LNCAP (cell line): ENCODE results near the gene SELENOO.

Experiments used
- TF ChIP-seq, protein P1 (sequence below): fragments of 450-650 bp; IDR thresholded peaks from 2 replicates; pipeline ENCODE4 v1.5.1; 2017; ENCODE audit warnings: mild to moderate bottlenecking

Gene SELENOO

DNA sequence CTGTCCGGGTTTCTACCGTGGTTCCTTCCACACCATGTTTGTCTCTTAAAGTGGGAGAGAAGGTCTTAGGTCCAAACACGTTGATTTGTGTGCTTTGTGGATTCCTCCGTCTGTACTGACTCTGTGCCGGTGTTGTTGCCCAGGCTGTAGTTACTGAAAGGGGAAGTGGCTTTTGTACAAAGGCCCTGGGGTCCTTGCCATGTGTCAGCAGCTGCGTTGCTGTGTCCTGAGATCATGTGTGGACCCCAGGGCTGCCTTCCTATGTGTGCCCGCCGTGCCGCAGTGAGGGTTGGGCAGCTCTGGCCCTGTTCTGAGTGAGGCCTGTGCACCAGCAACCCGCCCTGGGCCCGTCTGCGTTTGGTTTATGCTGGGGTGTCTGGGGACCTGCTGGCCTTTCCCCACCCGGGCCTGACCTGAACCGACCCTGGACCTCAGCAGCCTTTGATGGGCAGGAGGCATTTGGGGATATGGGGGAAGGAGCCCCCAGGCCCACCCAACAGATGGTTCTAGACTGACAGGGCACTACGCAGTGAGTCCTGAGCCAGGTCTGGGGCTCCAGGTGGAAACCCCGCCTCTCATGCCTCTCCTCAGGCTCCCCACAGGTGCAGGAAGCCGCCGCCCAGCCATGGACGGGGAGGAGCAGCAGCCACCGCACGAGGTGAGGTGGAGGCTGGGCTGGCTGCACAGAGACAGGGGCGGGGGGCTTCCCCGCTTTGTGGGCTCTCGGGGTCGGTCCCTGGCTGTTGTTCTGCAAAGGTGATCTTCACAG lies 8.2 kb upstream of the SELENOO start:
- TF ChIP-seq, protein P1, sequence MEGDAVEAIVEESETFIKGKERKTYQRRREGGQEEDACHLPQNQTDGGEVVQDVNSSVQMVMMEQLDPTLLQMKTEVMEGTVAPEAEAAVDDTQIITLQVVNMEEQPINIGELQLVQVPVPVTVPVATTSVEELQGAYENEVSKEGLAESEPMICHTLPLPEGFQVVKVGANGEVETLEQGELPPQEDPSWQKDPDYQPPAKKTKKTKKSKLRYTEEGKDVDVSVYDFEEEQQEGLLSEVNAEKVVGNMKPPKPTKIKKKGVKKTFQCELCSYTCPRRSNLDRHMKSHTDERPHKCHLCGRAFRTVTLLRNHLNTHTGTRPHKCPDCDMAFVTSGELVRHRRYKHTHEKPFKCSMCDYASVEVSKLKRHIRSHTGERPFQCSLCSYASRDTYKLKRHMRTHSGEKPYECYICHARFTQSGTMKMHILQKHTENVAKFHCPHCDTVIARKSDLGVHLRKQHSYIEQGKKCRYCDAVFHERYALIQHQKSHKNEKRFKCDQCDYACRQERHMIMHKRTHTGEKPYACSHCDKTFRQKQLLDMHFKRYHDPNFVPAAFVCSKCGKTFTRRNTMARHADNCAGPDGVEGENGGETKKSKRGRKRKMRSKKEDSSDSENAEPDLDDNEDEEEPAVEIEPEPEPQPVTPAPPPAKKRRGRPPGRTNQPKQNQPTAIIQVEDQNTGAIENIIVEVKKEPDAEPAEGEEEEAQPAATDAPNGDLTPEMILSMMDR, result no peak

DNA sequence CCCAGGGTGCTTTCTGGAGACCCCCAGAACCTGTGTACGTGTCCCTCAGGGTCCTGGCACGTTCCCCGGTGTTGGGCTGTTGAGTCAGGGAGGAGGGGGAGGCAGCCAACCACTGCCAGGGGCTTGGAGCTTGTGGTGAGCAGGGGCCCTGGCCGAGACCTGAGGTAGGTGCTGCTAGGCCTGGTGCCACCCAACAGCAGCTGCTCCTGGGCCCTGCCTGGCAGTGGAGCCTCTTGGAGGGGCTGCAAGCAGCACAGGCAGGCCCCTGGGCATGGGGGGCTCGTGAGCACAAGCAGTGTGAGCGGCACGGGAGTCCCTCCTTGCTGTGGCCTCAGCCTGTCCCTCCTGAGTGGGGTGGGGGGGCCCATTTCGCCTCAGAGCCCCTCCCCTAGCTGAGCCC lies 7.2 kb upstream of the SELENOO start:
- TF ChIP-seq, protein P1, result no peak

DNA sequence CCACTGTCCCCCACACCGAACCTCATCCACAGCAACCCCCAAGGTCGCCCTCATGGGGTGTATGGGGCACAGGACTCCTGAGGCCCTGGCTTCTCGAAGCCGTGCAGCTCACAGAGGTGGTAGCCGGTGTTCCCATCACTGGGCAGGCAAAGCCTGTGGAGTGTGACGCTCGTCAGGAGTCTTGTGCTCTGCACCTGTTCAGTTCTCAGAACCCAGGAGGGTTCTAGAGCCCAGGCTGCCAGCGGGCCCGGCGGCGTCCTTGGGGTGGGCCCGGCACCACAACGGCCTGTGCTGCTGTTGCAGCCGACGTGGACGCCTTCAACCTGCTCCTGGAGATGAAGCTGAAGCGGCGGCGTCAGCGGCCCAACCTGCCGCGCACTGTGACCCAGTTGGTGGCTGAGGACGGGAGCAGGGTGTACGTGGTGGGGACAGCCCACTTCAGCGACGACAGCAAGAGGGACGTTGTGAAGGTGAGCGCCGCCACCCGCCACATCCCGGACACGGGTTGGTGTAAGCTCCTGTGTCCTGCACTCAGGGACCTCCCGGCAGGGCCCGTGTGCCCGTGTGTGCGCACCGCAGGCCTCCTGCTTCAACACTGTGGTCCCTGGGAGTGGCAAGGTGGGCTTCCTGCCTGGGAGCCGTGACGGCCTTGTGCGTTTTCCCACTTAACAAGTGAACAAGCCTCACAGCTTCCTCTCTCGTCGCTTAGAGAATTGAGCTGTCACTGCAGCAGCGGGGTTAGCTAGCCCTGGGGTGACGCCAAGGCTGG lies 6.6 kb upstream of the SELENOO start:
- TF ChIP-seq, protein P1, result no peak

DNA sequence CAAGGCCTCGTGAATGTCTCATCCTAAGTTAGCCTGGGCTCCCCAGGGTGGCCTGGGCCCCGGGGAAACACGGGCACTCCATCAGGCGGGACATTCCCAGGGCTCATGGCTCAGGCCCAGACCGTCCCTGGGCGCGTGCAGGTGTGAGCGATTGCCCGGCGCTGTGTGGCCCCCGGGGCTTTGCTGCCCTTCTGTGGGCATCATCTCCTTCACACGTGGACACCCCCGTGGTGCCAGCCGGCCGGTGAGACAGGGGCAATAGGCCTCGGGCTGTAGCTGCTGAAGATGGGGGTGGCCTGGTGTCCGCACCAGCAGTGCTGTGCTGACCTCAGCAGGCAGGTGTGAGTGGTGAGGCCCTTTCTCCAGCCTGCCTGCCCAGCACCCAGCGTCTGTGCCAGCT lies 4.6 kb upstream of the SELENOO start:
- TF ChIP-seq, protein P1, result no peak

DNA sequence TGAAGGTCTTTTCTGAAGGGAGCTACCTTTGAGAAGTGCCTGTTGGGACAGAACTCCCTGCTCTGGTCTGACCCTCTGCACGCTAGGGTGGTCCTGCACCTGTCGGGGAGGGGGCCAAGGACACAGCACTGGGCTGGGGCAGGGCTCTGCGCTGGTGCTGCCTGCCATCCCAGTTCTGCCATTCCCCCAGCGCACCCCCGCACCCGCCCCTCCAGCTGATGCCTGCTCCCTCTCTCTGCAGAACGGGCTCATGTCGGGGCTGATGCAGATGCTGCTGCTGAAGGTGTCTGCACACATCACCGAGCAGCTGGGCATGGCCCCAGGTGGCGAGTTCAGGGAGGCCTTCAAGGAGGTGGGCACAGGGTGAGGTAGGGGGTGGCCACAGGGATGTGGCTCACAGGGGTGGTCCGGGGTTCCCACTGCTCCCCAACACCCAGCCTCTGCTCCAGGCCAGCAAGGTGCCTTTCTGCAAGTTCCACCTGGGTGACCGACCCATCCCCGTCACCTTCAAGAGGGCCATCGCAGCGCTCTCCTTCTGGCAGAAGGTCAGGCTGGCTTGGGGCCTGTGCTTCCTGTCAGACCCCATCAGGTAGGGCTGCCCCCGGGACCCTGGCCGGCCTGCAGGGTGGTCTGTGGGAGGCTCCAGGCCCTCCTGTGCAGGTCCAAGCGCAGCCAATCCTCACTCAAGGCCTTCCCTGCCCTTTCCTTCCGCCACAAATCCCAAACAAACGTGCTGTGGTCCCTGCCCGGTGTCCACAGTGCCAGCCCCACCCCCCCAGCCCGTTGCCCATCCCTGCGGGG lies 3.6 kb upstream of the SELENOO start:
- TF ChIP-seq, protein P1, result no peak

DNA sequence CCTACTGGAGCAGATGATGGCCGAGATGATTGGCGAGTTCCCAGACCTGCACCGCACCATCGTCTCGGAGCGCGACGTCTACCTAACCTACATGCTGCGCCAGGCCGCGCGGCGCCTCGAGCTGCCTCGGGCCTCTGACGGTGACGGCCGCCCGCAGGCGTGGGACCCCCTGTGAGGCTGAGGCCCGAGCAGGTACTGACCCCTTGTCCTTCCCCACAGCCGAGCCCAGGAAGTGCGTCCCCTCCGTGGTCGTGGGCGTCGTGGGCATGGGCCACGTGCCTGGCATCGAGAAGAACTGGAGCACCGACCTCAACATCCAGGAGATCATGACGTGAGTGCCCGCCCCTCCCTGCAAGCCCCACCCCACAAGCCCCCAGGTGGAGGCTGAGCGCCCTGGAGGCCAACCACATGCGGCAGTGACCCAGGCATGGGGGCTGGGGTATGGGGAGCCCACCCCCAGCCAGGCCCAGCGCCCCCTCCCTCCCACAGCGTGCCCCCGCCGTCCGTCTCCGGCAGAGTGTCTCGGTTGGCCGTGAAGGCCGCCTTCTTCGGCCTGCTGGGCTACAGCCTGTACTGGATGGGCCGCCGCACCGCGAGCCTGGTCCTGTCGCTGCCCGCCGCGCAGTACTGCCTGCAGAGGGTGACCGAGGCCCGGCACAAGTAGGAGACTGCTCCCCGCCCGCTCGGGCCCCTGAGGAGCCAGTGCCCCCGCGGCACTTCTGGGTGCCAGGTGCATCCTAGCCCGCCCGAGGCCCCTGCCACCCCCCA lies 2.8 kb upstream of the SELENOO start:
- TF ChIP-seq, protein P1, result no peak

DNA sequence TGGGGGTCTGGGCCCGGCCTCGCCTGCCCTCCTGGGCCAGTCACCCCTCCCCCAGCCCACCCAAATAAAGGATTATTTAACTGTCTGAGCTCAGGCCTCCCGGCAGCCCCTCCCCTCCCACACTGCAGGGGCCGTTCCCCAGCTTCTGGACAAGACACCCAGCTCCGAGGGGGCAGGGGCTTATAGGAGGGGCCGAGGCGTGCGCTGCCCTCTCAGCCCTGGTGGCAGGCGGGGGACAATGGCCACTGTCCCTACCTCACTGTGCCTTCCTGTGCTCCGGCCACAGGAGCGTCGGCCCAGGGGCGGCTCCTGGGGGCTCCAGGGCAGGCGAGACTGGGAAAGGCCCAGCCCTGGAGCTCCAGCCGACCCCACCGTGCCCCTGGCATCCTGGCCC lies 2.2 kb upstream of the SELENOO start:
- TF ChIP-seq, protein P1, result no peak
